Smooth muscle cell (in vitro differentiated cells): ENCODE data around the gene PDHX. TPM values are rescaled to one million over a fixed set of nuclear protein-coding genes. Genes with fewer than 3 reads are reported as not detected.
A peak's percentile ranks its signal among the peaks of the same experiment; 100 is the strongest.

Experiments used
- DNase-seq: peaks from one replicate; lab custom pipeline; 2025; ENCODE audit not compliant: unreplicated experiment; lab: John Stamatoyannopoulos, UW
- H2AFZ ChIP-seq: fragments of 200-600 bp; sonication (generic); 2 replicates; pipeline ENCODE4 v1.6.0; 2016; ENCODE audit warnings: antibody characterized with exemption, low read depth, mild to moderate bottlenecking
- H3F3A ChIP-seq: fragments of 200-600 bp; sonication (generic); 2 replicates; pipeline ENCODE4 v1.6.0; 2017; ENCODE audit warnings: antibody characterized with exemption, low read depth
- H3K27ac ChIP-seq: fragments of 200-600 bp; sonication (generic); 2 replicates; pipeline ENCODE4 v1.5.1; 2016; ENCODE audit warnings: low read depth, mild to moderate bottlenecking
- H3K27me3 ChIP-seq: fragments of 200-600 bp; sonication (generic); 2 replicates; pipeline ENCODE4 v1.6.1; 2016; ENCODE audit warnings: low read depth, mild to moderate bottlenecking
- H3K36me3 ChIP-seq: fragments of 200-600 bp; sonication (generic); 2 replicates; pipeline ENCODE4 v1.5.1; 2016; ENCODE audit warnings: low read depth
- H3K4me1 ChIP-seq: fragments of 200-600 bp; sonication (generic); 2 replicates; pipeline ENCODE4 v1.5.1; 2016; ENCODE audit warnings: low read depth
- H3K4me2 ChIP-seq: fragments of 200-600 bp; sonication (generic); 2 replicates; pipeline ENCODE4 v1.6.0; 2016; ENCODE audit warnings: mild to moderate bottlenecking
- H3K4me3 ChIP-seq: fragments of 200-600 bp; sonication (generic); 2 replicates; pipeline ENCODE4 v1.5.1; 2016; ENCODE audit warnings: mild to moderate bottlenecking
- H3K79me2 ChIP-seq: fragments of 200-600 bp; sonication (generic); 2 replicates; pipeline ENCODE4 v1.6.0; 2016; ENCODE audit warnings: low read depth, mild to moderate bottlenecking
- H3K9ac ChIP-seq: fragments of 200-600 bp; sonication (generic); 2 replicates; pipeline ENCODE4 v1.6.0; 2016; ENCODE audit warnings: low read depth
- H3K9me3 ChIP-seq: fragments of 200-600 bp; sonication (generic); replicated peaks from 2 replicates; pipeline ENCODE4 v1.5.1; 2016; ENCODE audit warnings: low read depth
- H4K20me1 ChIP-seq: fragments of 200-600 bp; sonication (generic); 2 replicates; pipeline ENCODE4 v1.6.0; 2016; ENCODE audit warnings: low read depth
- WGBS: methylation state at CpG from one replicate; pipeline ENCODE4 v1.1.7; 2016; ENCODE audit warnings: low lambda C conversion rate; 5-methylcytosine and 5-hydroxymethylcytosine counted together
- polyA plus RNA-seq: library from polyadenylated mRNA; unstranded; fragments of >200 nt; fragmentation: Nextera tagmentation; extraction: Ambion mirVana; gene quantifications from 2 replicates; pipeline ENCODE4 v1.2.1, GENCODE V29; 2016
- total RNA-seq: library from RNA; depleted of rRNA; stranded (reverse); fragments of >200 nt; gene quantifications from 2 replicates; pipeline ENCODE4 v1.2.3, GENCODE V29; 2014
- TF ChIP-seq, protein P1 (sequence below): fragments of 200-600 bp; sonication (generic); IDR thresholded peaks from 2 replicates; pipeline ENCODE4 v1.5.1; 2017; ENCODE audit warnings: borderline replicate concordance, mild to moderate bottlenecking, antibody characterized with exemption; ENCODE audit not compliant: insufficient read depth, poor library complexity, severe bottlenecking

The PDHX gene
- total and polyA plus RNA-seq, 2 experiments from 2014 or later, result 56.6 to 100 TPM

DNA sequence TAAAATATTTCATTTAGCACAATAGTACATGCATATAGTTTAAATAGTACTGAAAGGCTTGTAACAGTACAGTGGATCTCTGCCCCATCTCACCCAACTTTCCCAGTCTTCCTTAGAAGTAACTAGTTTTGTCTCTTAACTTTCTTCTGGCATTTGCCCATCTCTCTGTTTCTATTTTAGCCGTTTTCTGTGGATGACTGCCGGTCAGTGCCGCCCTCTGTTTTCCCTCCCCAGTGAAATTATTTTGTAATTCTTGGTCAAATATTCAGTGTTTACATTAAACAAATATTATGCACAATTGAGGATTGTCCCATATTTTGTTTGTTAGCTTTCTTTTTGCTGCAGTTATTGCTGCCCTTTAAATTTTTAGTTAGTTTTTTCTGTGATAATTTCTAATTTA is 8.3 kb downstream of the PDHX start:
- no peak overlapping the region for H2AFZ ChIP-seq
- no peak overlapping the region for H3K4me3 ChIP-seq
- H3K4me1 ChIP-seq, result peaks cover 25% of the 10 kb centered on the region
- H4K20me1 ChIP-seq, result peaks cover 99% of the 10 kb centered on the region
- no peaks in the 10 kb centered on the region for H3F3A ChIP-seq
- H3K9me3 ChIP-seq, result no peaks in the 10 kb centered on the region
- no peaks in the 10 kb centered on the region for H3K27me3 ChIP-seq
- no peak overlapping the region for H3K27ac ChIP-seq
- no peaks in the 10 kb centered on the region for H3K36me3 ChIP-seq
- no peak overlapping the region for H3K9ac ChIP-seq
- DNase-seq, result no peak
- WGBS, result 92% methylated on average over 3 of the region's 3 CpGs
- TF ChIP-seq, protein P1, sequence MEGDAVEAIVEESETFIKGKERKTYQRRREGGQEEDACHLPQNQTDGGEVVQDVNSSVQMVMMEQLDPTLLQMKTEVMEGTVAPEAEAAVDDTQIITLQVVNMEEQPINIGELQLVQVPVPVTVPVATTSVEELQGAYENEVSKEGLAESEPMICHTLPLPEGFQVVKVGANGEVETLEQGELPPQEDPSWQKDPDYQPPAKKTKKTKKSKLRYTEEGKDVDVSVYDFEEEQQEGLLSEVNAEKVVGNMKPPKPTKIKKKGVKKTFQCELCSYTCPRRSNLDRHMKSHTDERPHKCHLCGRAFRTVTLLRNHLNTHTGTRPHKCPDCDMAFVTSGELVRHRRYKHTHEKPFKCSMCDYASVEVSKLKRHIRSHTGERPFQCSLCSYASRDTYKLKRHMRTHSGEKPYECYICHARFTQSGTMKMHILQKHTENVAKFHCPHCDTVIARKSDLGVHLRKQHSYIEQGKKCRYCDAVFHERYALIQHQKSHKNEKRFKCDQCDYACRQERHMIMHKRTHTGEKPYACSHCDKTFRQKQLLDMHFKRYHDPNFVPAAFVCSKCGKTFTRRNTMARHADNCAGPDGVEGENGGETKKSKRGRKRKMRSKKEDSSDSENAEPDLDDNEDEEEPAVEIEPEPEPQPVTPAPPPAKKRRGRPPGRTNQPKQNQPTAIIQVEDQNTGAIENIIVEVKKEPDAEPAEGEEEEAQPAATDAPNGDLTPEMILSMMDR, result no peak
- H3K79me2 ChIP-seq, result peaks cover 93% of the 10 kb centered on the region
- no peak overlapping the region for H3K4me2 ChIP-seq

DNA sequence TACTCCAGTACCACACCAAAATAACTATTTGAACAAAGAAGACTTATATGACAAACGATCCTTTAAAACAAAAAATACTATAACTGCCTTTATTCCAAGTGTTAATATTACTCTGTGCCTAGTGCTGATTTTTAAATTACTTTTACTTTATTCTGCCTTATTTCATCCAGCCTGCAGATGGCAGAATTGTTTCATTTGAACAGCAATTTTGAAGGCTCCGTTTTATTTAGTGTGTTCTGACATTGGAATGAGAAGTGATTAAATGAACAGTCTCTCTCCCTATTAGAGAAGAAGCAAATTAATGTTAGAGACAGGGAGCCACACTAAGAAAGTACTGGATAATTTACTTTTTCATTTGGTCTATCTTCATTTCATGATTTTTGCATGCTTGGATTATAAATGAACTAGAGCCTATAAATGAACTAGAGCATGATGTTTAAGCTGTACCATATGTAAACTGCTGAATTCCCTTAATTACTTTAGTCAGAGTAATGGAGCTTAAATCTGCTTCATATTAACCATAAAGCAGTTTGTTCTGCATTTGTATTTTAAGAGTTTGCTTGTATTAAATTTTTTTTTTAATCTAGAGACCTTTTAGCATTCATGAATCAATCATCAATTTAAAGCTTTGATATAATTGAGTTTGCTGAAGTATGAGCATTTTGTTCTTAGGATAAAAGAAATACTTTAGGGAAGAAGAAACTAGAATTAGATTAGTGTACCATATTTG is 9.8 kb downstream of the PDHX start:
- Histone ChIP-seq H3K27ac (peak overlapping the region; percentile 8), H3K79me2 (peaks cover 93% of the 10 kb centered on the region), H3K4me2 (peak overlapping the region; percentile 50), H3F3A (no peaks in the 10 kb centered on the region), H4K20me1 (peaks cover 99% of the 10 kb centered on the region), H3K9me3 (no peaks in the 10 kb centered on the region), H2AFZ (no peak overlapping the region), H3K27me3 (no peaks in the 10 kb centered on the region), H3K4me1 (peaks cover 25% of the 10 kb centered on the region), H3K9ac (no peak overlapping the region), H3K36me3 (no peaks in the 10 kb centered on the region), H3K4me3 (no peak overlapping the region)
- 19% methylated on average over 2 of the region's 2 CpGs for WGBS
- TF ChIP-seq, protein P1, result peak; percentile 83
- no peak for DNase-seq

DNA sequence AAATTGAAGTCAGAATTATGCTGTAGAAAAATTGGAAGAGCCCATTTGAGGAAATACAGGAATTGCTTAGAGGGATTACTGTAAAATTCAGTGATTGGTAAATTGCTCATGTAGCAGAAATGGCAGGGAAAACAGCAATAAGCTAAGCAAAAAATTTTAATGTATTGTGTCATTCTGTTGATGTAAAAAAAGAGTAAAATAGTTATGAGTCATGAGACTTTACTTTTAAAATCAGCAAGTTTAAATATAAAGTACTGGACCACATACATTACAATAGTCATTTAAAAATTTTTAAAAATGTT is 10.4 kb downstream of the PDHX start:
- peak overlapping the region; percentile 8 for H3K27ac ChIP-seq
- H3F3A ChIP-seq, result no peaks in the 10 kb centered on the region
- peaks cover 2% of the 10 kb centered on the region for H3K36me3 ChIP-seq
- no peaks in the 10 kb centered on the region for H3K9me3 ChIP-seq
- no peak overlapping the region for H2AFZ ChIP-seq
- no peak overlapping the region for H3K4me3 ChIP-seq
- H3K27me3 ChIP-seq, result no peaks in the 10 kb centered on the region
- H3K79me2 ChIP-seq, result peaks cover 92% of the 10 kb centered on the region
- peaks cover 99% of the 10 kb centered on the region for H4K20me1 ChIP-seq
- TF ChIP-seq, protein P1, result no peak
- DNase-seq, result no peak
- H3K4me1 ChIP-seq, result peaks cover 25% of the 10 kb centered on the region
- peak overlapping the region; percentile 50 for H3K4me2 ChIP-seq
- no peak overlapping the region for H3K9ac ChIP-seq
